NT2/D1 (cell line): ENCODE measurements around the gene SND1.

Experiments
- SUZ12 ChIP-seq: IDR thresholded peaks from 2 replicates; pipeline ENCODE4 v1.6.1; 2011; ENCODE audit not compliant: insufficient read length, insufficient read depth; ENCODE audit errors: extremely low read depth
- YY1 ChIP-seq: IDR thresholded peaks from 2 replicates; pipeline ENCODE4 v1.6.1; 2011; ENCODE audit not compliant: insufficient read length, insufficient read depth
- ZNF274 ChIP-seq: IDR thresholded peaks from 2 replicates; pipeline ENCODE4 v1.6.1; 2011; ENCODE audit warnings: mild to moderate bottlenecking, low read depth, low read length

- TF ChIP-seq ZNF274 (no peak), SUZ12 (no peak), YY1 (no peak)
Observed at GRCh38 chr7:127690806-127691205, 38.8 kb downstream of the SND1 start.
